Measurements from ENCODE around the gene PIK3R5. TPM values are rescaled to one million over a fixed set of nuclear protein-coding genes. Genes with fewer than 3 reads are reported as not detected.

The PIK3R5 gene
- polyA plus RNA-seq, 1 experiment, result 0.02 TPM

DNA sequence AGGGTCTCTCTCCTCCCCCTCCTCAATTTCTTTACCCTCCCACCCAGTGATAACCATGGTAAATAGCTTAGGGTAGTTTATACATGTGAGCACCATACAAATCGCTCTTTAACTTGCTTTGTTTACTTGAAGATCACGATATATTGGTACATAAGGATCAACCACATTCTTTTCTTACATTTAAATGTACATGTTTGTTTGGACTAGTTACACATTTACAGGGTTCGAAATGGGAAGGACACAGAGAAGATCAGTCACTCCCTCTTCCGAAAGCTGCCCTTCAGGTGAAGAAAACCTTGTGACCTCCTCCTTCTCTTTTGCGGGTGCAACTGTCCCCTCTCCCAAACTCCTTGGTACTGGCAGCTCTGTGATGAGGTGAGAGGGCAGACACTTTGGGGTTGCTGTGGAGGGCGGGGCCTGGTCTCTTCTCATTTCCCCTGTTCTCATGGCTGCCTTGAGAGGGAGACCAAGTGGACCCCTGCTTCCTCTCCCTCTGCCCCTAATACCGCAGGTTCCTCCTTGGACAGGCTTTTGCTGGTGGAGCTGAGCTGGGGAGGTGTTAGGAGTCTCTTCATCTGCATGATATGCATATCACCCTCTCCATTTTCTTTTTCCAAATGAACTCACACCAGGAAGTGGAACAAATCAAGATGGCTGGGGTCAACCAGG is 93.3 kb downstream of the PIK3R5 start:
- ChIA-PET POLR2A (interaction anchor here (0.6 kb wide), 1 partner anchor 16 kb away, joined by 3 read pairs; no protein-coding TSS in a partner anchor), CTCF (interaction anchor here (0.7 to 1.4 kb wide), 2 partner anchors 16 to 87 kb away, joined by 4 read pairs; no protein-coding TSS in a partner anchor)
- H3K36me3 ChIP-seq (ENCODE audit: control insufficient read depth, insufficient read depth, low read length), result no peaks in the 10 kb centered on the region
- no peak for DNase-seq (ENCODE audit: low read depth)
- no peaks in the 10 kb centered on the region; the same call in 1 of the 2 replicates for H3K27me3 ChIP-seq (ENCODE audit: control insufficient read depth, insufficient read depth, low read length)
- H3K4me3 ChIP-seq (ENCODE audit: low read depth, low read length), result no peak overlapping the region
- TF ChIP-seq, protein P1, sequence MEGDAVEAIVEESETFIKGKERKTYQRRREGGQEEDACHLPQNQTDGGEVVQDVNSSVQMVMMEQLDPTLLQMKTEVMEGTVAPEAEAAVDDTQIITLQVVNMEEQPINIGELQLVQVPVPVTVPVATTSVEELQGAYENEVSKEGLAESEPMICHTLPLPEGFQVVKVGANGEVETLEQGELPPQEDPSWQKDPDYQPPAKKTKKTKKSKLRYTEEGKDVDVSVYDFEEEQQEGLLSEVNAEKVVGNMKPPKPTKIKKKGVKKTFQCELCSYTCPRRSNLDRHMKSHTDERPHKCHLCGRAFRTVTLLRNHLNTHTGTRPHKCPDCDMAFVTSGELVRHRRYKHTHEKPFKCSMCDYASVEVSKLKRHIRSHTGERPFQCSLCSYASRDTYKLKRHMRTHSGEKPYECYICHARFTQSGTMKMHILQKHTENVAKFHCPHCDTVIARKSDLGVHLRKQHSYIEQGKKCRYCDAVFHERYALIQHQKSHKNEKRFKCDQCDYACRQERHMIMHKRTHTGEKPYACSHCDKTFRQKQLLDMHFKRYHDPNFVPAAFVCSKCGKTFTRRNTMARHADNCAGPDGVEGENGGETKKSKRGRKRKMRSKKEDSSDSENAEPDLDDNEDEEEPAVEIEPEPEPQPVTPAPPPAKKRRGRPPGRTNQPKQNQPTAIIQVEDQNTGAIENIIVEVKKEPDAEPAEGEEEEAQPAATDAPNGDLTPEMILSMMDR (IDR thresholded peaks at IDR 0.05; ENCODE audit: insufficient read depth, low read depth, low read length), result no peak

DNA sequence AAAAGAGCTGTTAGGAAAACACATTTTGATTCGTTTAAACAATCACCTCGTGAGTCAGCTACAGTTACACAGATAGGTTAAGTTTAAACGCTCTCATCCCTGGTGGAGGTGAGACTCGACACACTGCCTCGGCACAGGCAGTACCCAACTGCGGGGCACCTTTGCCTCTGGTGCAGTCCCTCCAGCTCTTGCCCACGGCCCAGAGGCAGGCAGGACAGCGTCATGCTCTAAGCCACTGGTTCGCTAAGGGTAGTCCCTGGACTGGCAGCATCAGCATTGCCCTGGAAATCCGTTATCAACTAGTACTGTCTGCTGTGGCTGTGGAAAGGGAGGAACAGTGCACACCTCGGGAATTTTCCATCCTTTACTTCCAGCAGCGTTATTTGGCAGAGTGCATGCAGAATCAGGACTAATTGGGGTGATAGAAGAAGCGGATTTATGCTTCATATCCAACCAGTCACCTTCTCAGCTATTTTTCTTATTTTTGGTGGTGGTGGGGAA is 94.4 kb downstream of the PIK3R5 start:
- POLR2A ChIA-PET, result no interaction called here
- CTCF ChIA-PET, result interaction anchor here (0.7 to 1.5 kb wide), 3 partner anchors 17 to 85 kb away, joined by 3 to 4 read pairs (median 4); no protein-coding TSS in a partner anchor
- TF ChIP-seq, protein P1 (IDR thresholded peaks at IDR 0.05; ENCODE audit: insufficient read depth, low read depth, low read length), result no peak
- Histone ChIP-seq H3K36me3 (ENCODE audit: control insufficient read depth, insufficient read depth, low read length) (no peaks in the 10 kb centered on the region), H3K4me3 (ENCODE audit: low read depth, low read length) (no peak overlapping the region), H3K27me3 (ENCODE audit: control insufficient read depth, insufficient read depth, low read length) (no peaks in the 10 kb centered on the region; the same call in 1 of the 2 replicates)
- DNase-seq (ENCODE audit: low read depth), result no peak

DNA sequence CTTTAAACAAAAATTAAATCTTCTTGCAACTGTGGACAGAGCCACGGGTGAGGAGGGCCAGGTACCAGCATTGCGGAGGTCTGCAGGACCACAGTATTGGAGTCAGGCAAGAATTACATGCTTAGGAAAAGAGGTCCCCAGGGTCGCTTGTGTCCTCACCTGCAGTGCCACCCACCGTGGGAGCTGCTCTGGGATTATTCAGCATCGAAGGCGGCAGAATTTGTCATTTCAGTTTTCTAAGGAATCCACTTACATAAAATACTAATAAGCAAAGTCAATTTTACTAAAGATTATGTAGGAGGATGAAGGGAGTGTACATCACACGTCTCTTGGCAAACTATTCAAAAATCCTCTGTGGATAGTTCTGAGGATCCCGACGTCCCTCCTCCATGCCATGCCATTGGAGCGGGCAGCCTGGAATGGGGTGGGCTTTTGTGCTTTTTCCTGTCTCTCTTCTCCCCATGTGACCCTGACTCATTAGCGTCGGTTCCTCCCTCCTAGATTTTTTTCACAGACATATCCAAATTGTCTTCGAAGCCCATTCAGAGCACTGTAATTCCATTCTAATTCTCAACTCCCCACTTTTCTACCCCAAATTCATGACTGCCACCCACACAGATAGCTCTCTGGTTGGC is 95.0 kb downstream of the PIK3R5 start:
- no peaks in the 10 kb centered on the region; the same call in 1 of the 2 replicates for H3K27me3 ChIP-seq (ENCODE audit: control insufficient read depth, insufficient read depth, low read length)
- no peak overlapping the region for H3K4me3 ChIP-seq (ENCODE audit: low read depth, low read length)
- H3K36me3 ChIP-seq (ENCODE audit: control insufficient read depth, insufficient read depth, low read length), result no peaks in the 10 kb centered on the region
- TF ChIP-seq, protein P1 (IDR thresholded peaks at IDR 0.05; ENCODE audit: insufficient read depth, low read depth, low read length), result no peak
- DNase-seq (ENCODE audit: low read depth), result no peak
- POLR2A ChIA-PET, result no interaction called here
- CTCF ChIA-PET, result interaction anchor here (1.4 to 1.5 kb wide), 2 partner anchors 25 to 85 kb away, joined by 3 to 4 read pairs; no protein-coding TSS in a partner anchor

GRCh38 chr17:8869114-8869815 is 96.2 kb downstream of the PIK3R5 start:
- CTCF ChIA-PET, result no interaction called here
- TF ChIP-seq, protein P1 (IDR thresholded peaks at IDR 0.05; ENCODE audit: insufficient read depth, low read depth, low read length), result no peak
- Histone ChIP-seq H3K27me3 (ENCODE audit: control insufficient read depth, insufficient read depth, low read length) (no peaks in the 10 kb centered on the region; the same call in 1 of the 2 replicates), H3K36me3 (ENCODE audit: control insufficient read depth, insufficient read depth, low read length) (no peaks in the 10 kb centered on the region), H3K4me3 (ENCODE audit: low read depth, low read length) (no peak overlapping the region)
- POLR2A ChIA-PET, result no interaction called here
- DNase-seq (ENCODE audit: low read depth), result no peak

DNA sequence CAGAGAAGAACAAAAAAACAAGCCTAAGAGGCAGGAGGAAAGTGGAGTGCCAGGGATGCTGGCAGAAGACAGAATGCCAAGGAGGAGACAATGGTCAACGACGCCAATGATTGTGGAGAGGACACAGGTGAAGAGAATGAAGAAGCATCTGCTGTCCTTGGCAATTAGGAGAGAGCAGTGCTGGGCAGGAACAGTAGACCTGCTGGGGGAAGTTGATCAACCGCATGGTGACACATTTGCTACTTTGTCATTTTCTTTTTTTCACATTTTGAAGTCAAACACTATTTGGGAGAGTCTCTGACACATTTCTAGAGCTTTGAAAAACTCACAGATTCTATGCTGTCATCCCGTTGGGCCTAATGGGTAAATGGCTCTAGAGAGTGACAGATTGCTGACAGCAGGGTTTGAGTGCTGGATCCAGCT is 97.0 kb downstream of the PIK3R5 start:
- Histone ChIP-seq H3K36me3 (ENCODE audit: control insufficient read depth, insufficient read depth, low read length) (no peaks in the 10 kb centered on the region), H3K27me3 (ENCODE audit: control insufficient read depth, insufficient read depth, low read length) (no peaks in the 10 kb centered on the region; the same call in 1 of the 2 replicates), H3K4me3 (ENCODE audit: low read depth, low read length) (no peak overlapping the region)
- ChIA-PET CTCF (no interaction called here), POLR2A (no interaction called here)
- no peak for DNase-seq (ENCODE audit: low read depth)
- TF ChIP-seq, protein P1 (IDR thresholded peaks at IDR 0.05; ENCODE audit: insufficient read depth, low read depth, low read length), result no peak
